Cortex of kidney (tissue), 1 donor: ENCODE measurements around the gene RAB6C.
"Not testable (repeated sequence)": the region's sequence is repeated elsewhere in the genome, so short reads cannot be mapped to it uniquely, and the experiment has no call there.

Experiments
- DNase-seq: peaks from one replicate; lab custom pipeline; 2025; lab: John Stamatoyannopoulos, UW

RAB6C gene

DNA sequence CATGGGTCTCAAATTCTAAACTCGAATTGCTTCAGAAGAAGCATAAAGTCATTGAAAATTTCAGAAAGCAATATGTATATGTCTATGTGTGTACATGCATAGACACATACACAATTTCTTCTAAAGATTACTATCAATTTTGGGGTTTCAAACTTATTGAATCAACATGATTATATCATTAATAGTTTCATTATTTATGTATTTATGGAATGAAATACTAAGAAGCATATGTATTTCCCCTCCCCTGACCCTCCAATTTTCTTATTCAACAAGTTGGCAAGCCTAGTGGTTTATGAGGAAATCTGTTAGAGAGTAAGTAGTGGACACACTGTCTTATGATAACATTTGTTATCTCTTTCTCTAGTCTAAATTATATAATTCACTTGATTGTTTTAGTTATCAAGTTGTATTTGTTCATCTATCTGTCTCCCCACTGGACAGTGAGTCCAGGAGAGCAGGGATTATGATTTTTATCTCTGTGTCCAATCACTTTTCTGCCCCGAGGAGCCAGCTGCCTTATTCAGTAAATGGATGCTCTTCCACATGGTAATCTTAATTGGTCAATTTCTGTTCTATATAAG, 17.3 kb downstream of the RAB6C start:
- DNase-seq: not testable (repeated sequence)

DNA sequence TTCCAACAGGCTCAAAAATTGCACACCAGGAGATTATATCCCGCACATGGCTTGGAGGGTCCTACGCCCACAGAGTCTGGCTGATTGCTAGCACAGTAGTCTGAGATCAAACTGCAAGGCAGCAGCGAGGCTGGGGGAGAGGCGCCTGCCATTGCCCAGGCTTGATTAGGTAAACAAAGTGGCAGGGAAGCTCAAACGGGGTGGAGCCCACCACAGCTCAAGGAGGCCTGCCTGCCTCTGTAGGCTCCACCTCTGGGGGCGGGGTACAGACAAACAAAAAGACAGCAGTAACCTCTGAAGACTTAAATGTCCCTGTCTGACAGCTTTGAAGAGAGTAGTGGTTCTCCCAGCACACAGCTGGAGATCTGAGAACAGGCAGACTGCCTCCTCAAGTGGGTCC, 19.3 kb downstream of the RAB6C start:
- not testable (repeated sequence) for DNase-seq

GRCh38 chr2:130005862-130006261, 26.4 kb downstream of the RAB6C start:
- not testable (repeated sequence) for DNase-seq

DNA sequence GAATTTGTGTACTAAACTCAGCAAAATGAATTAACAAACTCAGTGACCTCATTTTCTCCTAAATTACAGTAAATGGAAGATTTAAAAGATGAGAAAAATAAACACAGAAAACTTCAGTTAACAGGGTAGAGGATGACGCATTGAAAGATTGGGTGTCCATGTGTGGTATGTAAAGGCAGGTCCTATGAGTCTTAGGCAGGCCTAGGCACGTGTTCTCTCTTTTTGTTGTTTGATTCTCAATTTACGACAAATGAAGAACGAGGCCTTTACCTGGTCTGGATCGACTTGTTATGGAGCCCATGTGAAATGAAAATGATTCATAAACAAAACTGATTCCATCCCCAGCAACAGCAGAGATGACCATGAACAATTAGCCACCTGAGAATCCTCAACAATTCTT, 37.2 kb downstream of the RAB6C start:
- DNase-seq: not testable (repeated sequence)

DNA sequence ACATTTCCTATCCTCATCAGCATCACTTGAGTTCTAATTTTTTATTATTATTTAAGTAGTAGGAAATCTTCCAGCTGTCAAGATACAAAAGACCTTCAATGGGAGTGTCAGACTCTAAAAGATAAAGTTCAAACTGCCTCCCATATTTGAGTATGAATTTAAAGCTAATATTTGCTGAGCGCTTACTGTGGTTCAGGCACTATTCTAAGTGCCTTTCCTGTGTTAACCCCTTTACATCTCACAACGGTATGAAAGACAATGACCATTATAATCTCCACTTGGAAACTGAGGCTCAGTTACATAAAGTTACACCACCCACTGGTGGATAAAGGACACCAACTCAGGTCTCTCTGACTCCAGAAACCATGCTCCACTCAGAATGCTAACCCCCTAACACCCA, 39.9 kb downstream of the RAB6C start:
- no peak for DNase-seq

- not testable (repeated sequence) for DNase-seq
These were observed 40.6 kb downstream of the RAB6C start for GRCh38 chr2:130020069-130020468.

DNA sequence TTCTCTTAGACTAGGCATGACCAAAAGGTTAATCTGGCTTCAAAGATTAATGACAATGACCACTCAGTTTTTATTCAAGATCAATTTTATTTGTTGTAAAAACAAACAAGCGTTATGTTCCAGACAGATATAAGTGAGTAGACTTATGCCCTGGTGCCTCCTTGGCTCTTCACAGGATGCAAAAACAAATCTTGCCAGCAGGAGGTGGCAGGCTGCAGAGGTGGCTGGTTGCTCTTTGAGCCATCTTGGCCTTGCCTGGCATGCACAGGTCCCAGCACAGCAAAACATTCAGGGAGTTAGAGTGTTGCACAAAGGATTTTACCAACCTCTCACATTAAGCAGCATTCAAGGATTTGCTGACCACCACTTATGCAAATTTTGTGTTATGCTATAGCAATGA, 46.5 kb downstream of the RAB6C start:
- DNase-seq: not testable (repeated sequence)
